PC-9 (cell line): ENCODE data around the gene TLE4. TPM values are rescaled to one million over a fixed set of nuclear protein-coding genes. Genes with fewer than 3 reads are reported as not detected.

Source experiments
- BruUV-seq: library from RNA; stranded (reverse); fragments of 400-500 nt; replicated peaks from 2 replicates; lab custom pipeline; 2021; lab: Mats Ljungman, UMichigan
- CTCF ChIA-PET: fragments of 300-600 bp; sonication (Branson Sonifier 250); formaldehyde crosslinking; loops from one replicate; lab custom pipeline; 2022; ENCODE audit warnings: antibody characterized with exemption; lab: Charles Lee
- POLR2A ChIA-PET: fragments of 300-600 bp; sonication (Branson Sonifier 250); formaldehyde crosslinking; loops from one replicate; lab custom pipeline; 2022; ENCODE audit warnings: antibody characterized with exemption; ENCODE audit not compliant: unreplicated experiment; lab: Charles Lee
- DNase-seq, 2 experiments: peaks; one replicate each; pipeline versions ENCODE4 v3.0.0 to v3.0.0-alpha.2; 2015 to 2022; ENCODE audit warnings: mixed read lengths in 1 of 2
- H2AFZ ChIP-seq: fragments of 200-600 bp; sonication (generic); 2 replicates; pipeline ENCODE4 v1.8.1; 2017; ENCODE audit warnings: antibody characterized with exemption
- H3F3A ChIP-seq: fragments of 200-600 bp; sonication (generic); 2 replicates; pipeline ENCODE4 v1.8.1; 2017; ENCODE audit warnings: antibody characterized with exemption, mild to moderate bottlenecking, low read depth; ENCODE audit not compliant: insufficient read depth
- H3K27ac ChIP-seq: fragments of 200-600 bp; sonication (generic); 2 replicates; pipeline ENCODE4 v1.6.1; 2016; ENCODE audit warnings: mixed run types
- H3K27me3 ChIP-seq: fragments of 200-600 bp; sonication (generic); 2 replicates; pipeline ENCODE4 v1.6.1; 2016; ENCODE audit warnings: low read depth, mixed run types; ENCODE audit not compliant: insufficient read depth
- H3K36me3 ChIP-seq: fragments of 200-600 bp; sonication (generic); 2 replicates; pipeline ENCODE4 v1.6.1; 2016; ENCODE audit warnings: low read depth, mixed run types
- H3K4me1 ChIP-seq: fragments of 200-600 bp; sonication (generic); replicated peaks from 2 replicates; pipeline ENCODE4 v1.6.1; 2016; ENCODE audit warnings: mixed run types; ENCODE audit not compliant: insufficient read depth
- H3K4me2 ChIP-seq: fragments of 200-600 bp; sonication (generic); 2 replicates; pipeline ENCODE4 v1.6.1; 2017; ENCODE audit warnings: mixed run types
- H3K4me3 ChIP-seq: fragments of 200-600 bp; sonication (generic); 2 replicates; pipeline ENCODE4 v1.6.1; 2016; ENCODE audit warnings: mixed run types
- H3K79me2 ChIP-seq: fragments of 200-600 bp; sonication (generic); 2 replicates; pipeline ENCODE4 v1.6.1; 2017; ENCODE audit warnings: low read depth, mixed run types
- H3K9me2 ChIP-seq: fragments of 200-600 bp; sonication (generic); 2 replicates; pipeline ENCODE4 v1.8.1; 2017; ENCODE audit warnings: mild to moderate bottlenecking; ENCODE audit not compliant: insufficient read depth
- H3K9me3 ChIP-seq: fragments of 200-600 bp; sonication (generic); 2 replicates; pipeline ENCODE4 v1.8.1; 2016; ENCODE audit warnings: low read depth; ENCODE audit not compliant: insufficient read depth
- H4K20me1 ChIP-seq: fragments of 200-600 bp; sonication (generic); 2 replicates; pipeline ENCODE4 v1.8.1; 2017; ENCODE audit not compliant: insufficient read depth
- CTCF ChIP-seq: fragments of 200-600 bp; sonication (generic); conservative IDR thresholded peaks from 2 replicates; pipeline ENCODE4 v1.6.1; 2017; ENCODE audit warnings: mixed run types, antibody characterized with exemption, mild to moderate bottlenecking, moderate library complexity
- EZH2 ChIP-seq: fragments of 200-600 bp; sonication (generic); IDR thresholded peaks from 2 replicates; pipeline ENCODE4 v1.8.0; 2017; ENCODE audit warnings: antibody characterized with exemption, low read depth
- intact Hi-C: fragments of 100-400 bp; cut with micrococcal nuclease; formaldehyde crosslinking; loops from one replicate; pipeline ENCODE4 v1.10.0; 2022; ENCODE audit not compliant: unreplicated experiment
- total RNA-seq: library from RNA; stranded (reverse); gene quantifications from 2 replicates; pipeline ENCODE4 v1.2.3, GENCODE V29; 2021

Gene TLE4
- total RNA-seq, 1 experiment from 2014 or later: not detected

- intact Hi-C loops: no loop called here
- ChIA-PET POLR2A (no interaction called here), CTCF (no interaction called here)
- Histone ChIP-seq H3K36me3 (no peaks in the 10 kb centered on the region), H3F3A (no peaks in the 10 kb centered on the region), H3K9me3 (no peaks in the 10 kb centered on the region), H3K27me3 (peaks cover 10% of the 10 kb centered on the region), H3K79me2 (no peaks in the 10 kb centered on the region), H3K4me2 (no peak overlapping the region), H4K20me1 (no peaks in the 10 kb centered on the region), H3K9me2 (no peaks in the 10 kb centered on the region), H2AFZ (no peak overlapping the region), H3K4me1 (no peaks in the 10 kb centered on the region), H3K4me3 (no peak overlapping the region), H3K27ac (no peak overlapping the region)
- DNase-seq: no peak
- no peak for TF ChIP-seq CTCF
- no peak for TF ChIP-seq EZH2
- BruUV-seq: no TSS peak
These were observed 98.7 kb downstream of the TLE4 start for GRCh38 chr9:79670269-79670961.

- TF ChIP-seq EZH2 (no peak), CTCF (no peak)
- Histone ChIP-seq H4K20me1 (no peaks in the 10 kb centered on the region), H3K27me3 (peaks cover 10% of the 10 kb centered on the region), H3F3A (no peaks in the 10 kb centered on the region), H3K4me1 (no peaks in the 10 kb centered on the region), H3K79me2 (no peaks in the 10 kb centered on the region), H3K36me3 (no peaks in the 10 kb centered on the region), H3K9me3 (no peaks in the 10 kb centered on the region), H2AFZ (no peak overlapping the region), H3K4me2 (no peak overlapping the region), H3K27ac (no peak overlapping the region), H3K4me3 (no peak overlapping the region), H3K9me2 (no peaks in the 10 kb centered on the region)
- intact Hi-C loops: no loop called here
- BruUV-seq: no TSS peak
- CTCF ChIA-PET: no interaction called here
- no peak for DNase-seq
- POLR2A ChIA-PET: no interaction called here
These were observed 99.8 kb downstream of the TLE4 start for GRCh38 chr9:79671558-79671957.

GRCh38 chr9:79672236-79672635, 100.5 kb downstream of the TLE4 start:
- TF ChIP-seq CTCF (no peak), EZH2 (no peak)
- no peaks in the 10 kb centered on the region for H4K20me1 ChIP-seq
- no peak overlapping the region for H3K4me3 ChIP-seq
- BruUV-seq: no TSS peak
- no peaks in the 10 kb centered on the region for H3K9me3 ChIP-seq
- no peak overlapping the region for H3K27ac ChIP-seq
- no peak overlapping the region for H3K4me2 ChIP-seq
- H3K4me1 ChIP-seq: no peaks in the 10 kb centered on the region
- intact Hi-C loops: no loop called here
- POLR2A ChIA-PET: no interaction called here
- CTCF ChIA-PET: no interaction called here
- DNase-seq: no peak
- no peaks in the 10 kb centered on the region for H3K9me2 ChIP-seq
- H3K36me3 ChIP-seq: no peaks in the 10 kb centered on the region
- no peaks in the 10 kb centered on the region for H3K79me2 ChIP-seq
- no peak overlapping the region for H2AFZ ChIP-seq
- H3K27me3 ChIP-seq: peaks cover 10% of the 10 kb centered on the region
- H3F3A ChIP-seq: no peaks in the 10 kb centered on the region
